Activated T-cell treated with anti-CD3 and anti-CD28 coated beads, Interleukin-2, amount 50 U/mL, for 72 hours (primary cell): ENCODE data around the gene CDH15. TPM values are rescaled to one million over a fixed set of nuclear protein-coding genes. Genes with fewer than 3 reads are reported as not detected.
A peak's percentile ranks its signal among the peaks of the same experiment; 100 is the strongest.

Source experiments
- ATAC-seq, 2 donors: fragments of 150-1000 bp; cut with Tn5 transposase; replicated peaks in 1 of 2; 2 replicates each; pipeline ENCODE4 v1.10.0; 2021; ENCODE audit warnings: moderate library complexity in 2 of 2, mild to moderate bottlenecking in 1 of 2
- DNase-seq, 2 donors: peaks; one replicate each; pipeline ENCODE4 v3.0.0; 2021 to 2022; ENCODE audit warnings: mixed read lengths in 1 of 2
- H3K27ac Mint-ChIP-seq: one replicate; pipeline ENCODE4 v1.8.0; 2022; ENCODE audit warnings: mild to moderate bottlenecking, moderate library complexity, mixed read lengths
- H3K27me3 Mint-ChIP-seq: one replicate; pipeline ENCODE4 v1.8.0; 2022; ENCODE audit warnings: low read depth, mixed read lengths
- H3K36me3 Mint-ChIP-seq, 2 donors: one replicate each; pipeline ENCODE4 v1.8.0; 2022; ENCODE audit warnings: mixed read lengths in 2 of 2, mild to moderate bottlenecking in 1 of 2; ENCODE audit not compliant: insufficient read depth in 2 of 2
- H3K4me1 Mint-ChIP-seq: one replicate; pipeline ENCODE4 v1.8.0; 2022; ENCODE audit warnings: low read depth, mixed read lengths
- H3K4me3 Mint-ChIP-seq, 2 donors: one replicate each; pipeline ENCODE4 v1.8.0; 2022; ENCODE audit warnings: mild to moderate bottlenecking in 2 of 2, mixed read lengths in 2 of 2, moderate library complexity in 2 of 2
- H3K9me3 Mint-ChIP-seq, 2 donors: one replicate each; pipeline ENCODE4 v1.8.0; 2022; ENCODE audit warnings: mixed read lengths in 2 of 2
- total RNA-seq, 2 donors: library from RNA; stranded (reverse); gene quantifications; one replicate each; pipeline ENCODE4 v1.2.3, GENCODE V29; 2022

CDH15 gene
- total RNA-seq, 2 donors from 2014 or later: not detected

GRCh38 chr16:89192956-89193575 lies 21.5 kb downstream of the CDH15 start:
- Mint-ChIP-seq H3K4me3 (no peak overlapping the region), H3K27ac (no peak overlapping the region), H3K4me1 (no peaks in the 10 kb centered on the region), H3K36me3 (no peaks in the 10 kb centered on the region), H3K27me3 (peaks cover 5% of the 10 kb centered on the region), H3K9me3 (no peaks in the 10 kb centered on the region)
- ATAC-seq: peak; percentile 55 to 56
- DNase-seq: peak; percentile 74 to 76

- Mint-ChIP-seq H3K27ac (no peak overlapping the region), H3K4me3 (peak overlapping the region in 1 of 2 donors; percentile 9), H3K9me3 (no peaks in the 10 kb centered on the region), H3K27me3 (peaks cover 5% of the 10 kb centered on the region), H3K4me1 (no peaks in the 10 kb centered on the region), H3K36me3 (no peaks in the 10 kb centered on the region)
- DNase-seq: no peak
- ATAC-seq: no peak
Measured at GRCh38 chr16:89193576-89194293, 22.2 kb downstream of the CDH15 start.

- H3K4me1 Mint-ChIP-seq: no peaks in the 10 kb centered on the region
- ATAC-seq: no peak
- no peaks in the 10 kb centered on the region for H3K9me3 Mint-ChIP-seq
- no peak for DNase-seq
- H3K27me3 Mint-ChIP-seq: peaks cover 5% of the 10 kb centered on the region
- no peak overlapping the region for H3K4me3 Mint-ChIP-seq
- no peaks in the 10 kb centered on the region for H3K36me3 Mint-ChIP-seq
- H3K27ac Mint-ChIP-seq: no peak overlapping the region
Measured at GRCh38 chr16:89194340-89195311, 23.1 kb downstream of the CDH15 start.

GRCh38 chr16:89195521-89196171 lies 24.1 kb downstream of the CDH15 start:
- no peak overlapping the region for H3K27ac Mint-ChIP-seq
- H3K27me3 Mint-ChIP-seq: peaks cover 10% of the 10 kb centered on the region
- ATAC-seq (no peak), DNase-seq (no peak)
- H3K9me3 Mint-ChIP-seq: no peaks in the 10 kb centered on the region
- no peak overlapping the region for H3K4me3 Mint-ChIP-seq
- H3K4me1 Mint-ChIP-seq: peaks cover 5% of the 10 kb centered on the region
- no peaks in the 10 kb centered on the region for H3K36me3 Mint-ChIP-seq

- no peak for DNase-seq
- Mint-ChIP-seq H3K4me3 (no peak overlapping the region), H3K36me3 (no peaks in the 10 kb centered on the region), H3K27ac (no peak overlapping the region), H3K4me1 (peaks cover 5% of the 10 kb centered on the region), H3K9me3 (no peaks in the 10 kb centered on the region), H3K27me3 (peaks cover 10% of the 10 kb centered on the region)
- no peak for ATAC-seq
Measured at GRCh38 chr16:89197033-89197632, 25.6 kb downstream of the CDH15 start.

GRCh38 chr16:89197633-89198416 lies 26.3 kb downstream of the CDH15 start:
- no peak overlapping the region for H3K4me3 Mint-ChIP-seq
- peaks cover 0 to 2% of the 10 kb centered on the region in 2 donors for H3K36me3 Mint-ChIP-seq
- peaks cover 9% of the 10 kb centered on the region for H3K4me1 Mint-ChIP-seq
- ATAC-seq (no peak), DNase-seq (no peak)
- H3K27ac Mint-ChIP-seq: no peak overlapping the region
- H3K9me3 Mint-ChIP-seq: no peaks in the 10 kb centered on the region
- peaks cover 14% of the 10 kb centered on the region for H3K27me3 Mint-ChIP-seq

- peaks cover 2 to 4% of the 10 kb centered on the region in 2 donors for H3K36me3 Mint-ChIP-seq
Measured at GRCh38 chr16:89198417-89199240, 27.1 kb downstream of the CDH15 start.

GRCh38 chr16:89199241-89200123 lies 27.9 kb downstream of the CDH15 start:
- H3K27ac Mint-ChIP-seq: no peak overlapping the region
- peaks cover 31% of the 10 kb centered on the region for H3K27me3 Mint-ChIP-seq
- H3K4me1 Mint-ChIP-seq: peaks cover 11% of the 10 kb centered on the region
- DNase-seq: no peak
- no peaks in the 10 kb centered on the region for H3K9me3 Mint-ChIP-seq
- H3K4me3 Mint-ChIP-seq: peak overlapping the region in 1 of 2 donors; percentile 65
- no peak for ATAC-seq
- H3K36me3 Mint-ChIP-seq: peaks cover 2 to 4% of the 10 kb centered on the region in 2 donors

More at GRCh38 chr16:89198417-89199240, 27.1 kb downstream of the CDH15 start:
- Mint-ChIP-seq H3K9me3 (no peaks in the 10 kb centered on the region), H3K4me1 (peaks cover 11% of the 10 kb centered on the region), H3K4me3 (no peak overlapping the region), H3K27me3 (peaks cover 23% of the 10 kb centered on the region), H3K27ac (no peak overlapping the region)
- DNase-seq (no peak), ATAC-seq (no peak)

GRCh38 chr16:89200124-89200849 lies 28.7 kb downstream of the CDH15 start, which contains the start of gene SLC22A31:
Gene SLC22A31, minus strand, starts transcription at chr16:89200537. Its CDS starts 36 bp downstream, at chr16:89200501.
- DNase-seq (no peak), ATAC-seq (no peak)
- H3K4me3 Mint-ChIP-seq: peak within 1 kb of the TSS; percentile 32 to 65
- peaks cover 38% of the 10 kb centered on the region for H3K27me3 Mint-ChIP-seq
- H3K27ac Mint-ChIP-seq: no peak within 1 kb of the TSS
- H3K36me3 Mint-ChIP-seq: peaks cover 2 to 4% of the 10 kb centered on the region in 2 donors
- H3K4me1 Mint-ChIP-seq: peaks cover 11% of the 10 kb centered on the region
- H3K9me3 Mint-ChIP-seq: no peaks in the 10 kb centered on the region

- H3K4me3 Mint-ChIP-seq: peak overlapping the region; percentile 32 to 65
- peaks cover 11% of the 10 kb centered on the region for H3K4me1 Mint-ChIP-seq
- ATAC-seq: peak; percentile 7 to 21
- H3K27ac Mint-ChIP-seq: no peak overlapping the region
- no peaks in the 10 kb centered on the region for H3K9me3 Mint-ChIP-seq
- peaks cover 2 to 4% of the 10 kb centered on the region in 2 donors for H3K36me3 Mint-ChIP-seq
- H3K27me3 Mint-ChIP-seq: peaks cover 38% of the 10 kb centered on the region
- DNase-seq: no peak
Measured at GRCh38 chr16:89200850-89201411, 29.4 kb downstream of the CDH15 start.
